GM10248 (cell line): Measurements from ENCODE around the gene PDLIM7.

Source experiments
- CTCF ChIA-PET: fragments of 300-600 bp; sonication (Branson Sonifier 250); formaldehyde crosslinking; extraction: SDS; loops from one replicate; lab custom pipeline; 2021; ENCODE audit warnings: antibody characterized with exemption; lab: Yijun Ruan, JAX
- POLR2A ChIA-PET: fragments of 350-650 bp; sonication (Branson Sonifier 250); formaldehyde crosslinking; extraction: SDS; loops from one replicate; lab custom pipeline; 2020; ENCODE audit warnings: antibody characterized with exemption; lab: Yijun Ruan, JAX
- DNase-seq: peaks from one replicate; pipeline ENCODE4 v3.0.0; 2012; ENCODE audit errors: extremely low spot score
- TF ChIP-seq, protein P1 (sequence below): IDR thresholded peaks from 2 replicates; pipeline ENCODE4 v1.5.1; 2012; ENCODE audit warnings: mild to moderate bottlenecking, low read depth; ENCODE audit errors: extremely low read depth, missing control alignments, control extremely low read depth

Gene PDLIM7

DNA sequence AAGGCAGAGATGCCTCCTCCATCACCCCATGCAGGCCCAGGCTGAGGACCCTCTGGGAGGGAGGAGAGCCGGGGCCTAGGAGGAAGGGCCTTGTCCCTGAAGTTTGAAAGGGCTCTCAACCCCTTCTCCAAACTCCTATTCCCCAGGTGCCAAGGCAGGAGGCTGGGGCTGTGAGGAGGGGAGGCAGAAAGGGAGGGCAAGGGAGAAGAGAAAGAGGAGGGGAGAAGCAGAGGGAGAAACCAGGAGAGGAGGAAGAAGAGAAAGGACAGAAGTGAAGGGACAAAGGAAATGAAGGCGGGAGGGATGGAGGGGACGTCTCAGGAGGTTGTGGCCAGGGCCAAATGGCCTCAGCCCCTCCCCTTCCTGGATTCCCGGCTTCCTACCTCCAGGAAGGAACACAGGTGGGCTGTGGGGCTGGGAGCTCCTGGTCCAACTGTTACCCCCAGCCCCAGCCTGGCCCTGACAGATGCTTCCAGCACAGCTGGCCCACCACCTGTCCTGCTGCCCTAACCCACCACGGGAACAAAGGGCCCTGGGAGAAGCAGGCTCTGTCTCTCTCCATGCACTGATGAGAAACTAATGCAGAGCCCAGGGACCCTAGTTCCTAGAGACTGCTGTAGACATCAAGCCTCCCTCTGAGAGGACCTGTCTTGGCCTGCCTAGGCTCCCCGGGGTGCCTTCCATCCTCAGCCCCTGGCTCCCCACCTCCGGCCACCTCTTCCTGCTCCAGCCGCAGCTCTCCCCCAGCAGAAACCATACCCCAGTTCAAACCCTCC, 27.5 kb downstream of the PDLIM7 start:
- CTCF ChIA-PET: interaction anchor here (0.8 to 10.9 kb wide), 5 partner anchors 9 to 398 kb away, joined by 3 to 123 read pairs (median 6); no protein-coding TSS in a partner anchor
- no peak for DNase-seq
- TF ChIP-seq, protein P1, sequence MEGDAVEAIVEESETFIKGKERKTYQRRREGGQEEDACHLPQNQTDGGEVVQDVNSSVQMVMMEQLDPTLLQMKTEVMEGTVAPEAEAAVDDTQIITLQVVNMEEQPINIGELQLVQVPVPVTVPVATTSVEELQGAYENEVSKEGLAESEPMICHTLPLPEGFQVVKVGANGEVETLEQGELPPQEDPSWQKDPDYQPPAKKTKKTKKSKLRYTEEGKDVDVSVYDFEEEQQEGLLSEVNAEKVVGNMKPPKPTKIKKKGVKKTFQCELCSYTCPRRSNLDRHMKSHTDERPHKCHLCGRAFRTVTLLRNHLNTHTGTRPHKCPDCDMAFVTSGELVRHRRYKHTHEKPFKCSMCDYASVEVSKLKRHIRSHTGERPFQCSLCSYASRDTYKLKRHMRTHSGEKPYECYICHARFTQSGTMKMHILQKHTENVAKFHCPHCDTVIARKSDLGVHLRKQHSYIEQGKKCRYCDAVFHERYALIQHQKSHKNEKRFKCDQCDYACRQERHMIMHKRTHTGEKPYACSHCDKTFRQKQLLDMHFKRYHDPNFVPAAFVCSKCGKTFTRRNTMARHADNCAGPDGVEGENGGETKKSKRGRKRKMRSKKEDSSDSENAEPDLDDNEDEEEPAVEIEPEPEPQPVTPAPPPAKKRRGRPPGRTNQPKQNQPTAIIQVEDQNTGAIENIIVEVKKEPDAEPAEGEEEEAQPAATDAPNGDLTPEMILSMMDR: no peak
- POLR2A ChIA-PET: no interaction called here

DNA sequence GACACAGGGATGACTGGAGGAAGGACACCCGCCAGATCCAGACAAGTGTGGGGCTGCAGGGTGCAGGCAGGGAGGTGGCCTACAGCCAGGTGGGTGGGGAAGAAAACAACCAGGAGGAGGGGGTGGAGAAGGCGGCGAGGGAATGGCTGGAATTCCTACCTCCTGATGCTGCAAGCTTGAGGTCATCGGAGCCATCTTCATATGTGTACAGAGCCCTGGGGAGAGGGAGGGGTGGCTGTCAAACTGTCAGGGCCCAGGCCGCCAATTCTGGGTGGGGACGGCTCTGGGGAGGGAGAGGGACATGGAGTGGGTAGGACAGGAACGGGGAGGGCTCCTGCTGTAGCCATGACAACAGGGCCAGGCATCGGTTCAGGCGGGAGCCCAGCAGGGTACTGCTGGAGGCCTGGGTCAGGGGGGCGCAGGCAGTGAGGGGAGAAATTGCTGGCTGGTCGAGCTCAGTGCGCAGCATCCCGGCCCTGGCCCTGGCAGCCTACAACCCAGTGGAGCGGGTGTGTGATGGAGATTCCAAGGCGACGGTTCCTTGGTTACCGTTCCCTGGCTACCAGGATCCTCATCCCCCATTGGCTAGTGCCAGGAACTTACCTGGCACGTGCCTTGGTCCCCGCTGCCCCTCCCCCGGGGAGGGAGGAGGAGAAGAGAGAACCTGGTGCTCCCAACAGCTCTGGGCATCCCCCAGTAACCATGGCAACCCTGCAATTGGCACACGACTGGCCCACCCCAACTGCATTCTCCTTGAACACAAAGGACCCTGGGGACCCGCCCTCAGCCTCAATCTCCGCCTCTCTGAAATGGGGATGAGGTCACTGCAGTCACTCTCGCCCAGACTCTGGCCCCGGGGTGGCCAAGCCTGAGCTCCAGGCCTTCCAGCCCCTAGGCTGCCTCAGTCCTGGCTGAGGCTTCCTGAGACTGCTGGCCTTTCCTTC, 28.4 kb downstream of the PDLIM7 start:
- TF ChIP-seq, protein P1: no peak
- no peak for DNase-seq
- ChIA-PET CTCF (interaction anchor here (0.8 to 10.9 kb wide), 6 partner anchors 8 to 397 kb away, joined by 3 to 123 read pairs (median 6); no protein-coding TSS in a partner anchor), POLR2A (no interaction called here)

DNA sequence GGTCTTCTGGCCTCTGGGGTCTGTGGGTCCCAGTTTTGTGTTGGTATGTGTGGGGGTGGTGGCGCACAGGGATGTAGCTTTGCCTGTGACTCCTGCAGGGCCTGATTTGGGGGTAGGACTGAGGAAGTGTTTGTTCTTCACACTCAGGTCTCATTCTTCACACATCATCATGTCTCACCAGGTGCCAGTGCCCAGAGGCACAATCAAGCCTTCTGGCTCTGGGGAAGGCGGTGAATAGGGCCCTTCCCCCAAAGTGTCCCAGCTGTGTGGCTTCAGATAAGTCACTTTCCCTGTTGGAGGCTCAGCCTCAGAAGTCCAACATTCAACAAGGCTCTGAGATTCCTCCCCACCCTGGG, 29.1 kb downstream of the PDLIM7 start:
- TF ChIP-seq, protein P1: no peak
- POLR2A ChIA-PET: no interaction called here
- DNase-seq: no peak
- CTCF ChIA-PET: interaction anchor here (1.2 to 10.9 kb wide), 4 partner anchors 13 to 78 kb away, joined by 3 to 123 read pairs (median 6); no protein-coding TSS in a partner anchor

DNA sequence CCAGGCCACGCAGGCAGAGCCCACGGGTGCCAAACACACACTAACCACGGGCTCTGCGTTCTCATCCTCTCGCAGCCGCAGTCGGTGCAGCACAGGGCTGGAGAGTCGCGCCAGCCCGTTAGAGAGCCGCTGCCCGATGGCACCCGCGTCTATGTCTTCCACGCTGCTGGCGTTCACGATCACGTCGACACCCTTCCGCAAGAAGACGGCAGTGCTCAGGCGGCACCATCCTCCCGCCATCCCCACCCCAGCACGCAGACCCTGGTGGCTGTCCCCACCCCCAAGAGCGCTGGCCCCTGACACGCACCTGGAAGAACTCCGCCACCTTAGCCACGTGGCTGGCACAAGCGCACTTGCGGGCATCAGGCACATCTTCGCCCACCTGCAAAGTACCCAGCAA, 30.0 kb downstream of the PDLIM7 start:
- no peak for DNase-seq
- ChIA-PET CTCF (interaction anchor here (1.2 to 10.9 kb wide), 4 partner anchors 10 to 77 kb away, joined by 3 to 123 read pairs (median 6); no protein-coding TSS in a partner anchor), POLR2A (no interaction called here)
- TF ChIP-seq, protein P1: no peak

DNA sequence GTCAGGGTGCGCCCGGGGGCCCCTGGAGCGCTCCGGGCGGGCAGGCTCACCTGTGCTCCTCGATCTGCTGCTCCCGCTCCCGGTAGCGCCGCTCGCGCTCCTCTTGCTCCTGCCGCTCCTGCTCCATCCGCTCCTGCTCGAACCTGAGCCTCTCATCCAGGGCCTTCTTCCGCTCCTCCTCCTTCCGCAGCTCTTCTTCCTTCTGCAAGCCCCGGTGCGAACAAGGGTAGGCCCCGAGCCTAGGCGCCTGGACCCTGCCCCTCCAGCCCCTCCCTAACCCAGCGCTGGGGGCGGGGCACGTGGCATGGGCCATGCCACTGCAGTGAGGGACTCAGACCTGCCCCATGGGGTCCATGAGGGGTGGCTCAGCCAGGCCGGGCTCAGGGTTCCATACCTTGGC, 30.5 kb downstream of the PDLIM7 start:
- ChIA-PET CTCF (interaction anchor here (1.7 to 10.9 kb wide), 3 partner anchors 10 to 77 kb away, joined by 5 to 123 read pairs (median 8); no protein-coding TSS in a partner anchor), POLR2A (no interaction called here)
- DNase-seq: no peak
- TF ChIP-seq, protein P1: no peak

DNA sequence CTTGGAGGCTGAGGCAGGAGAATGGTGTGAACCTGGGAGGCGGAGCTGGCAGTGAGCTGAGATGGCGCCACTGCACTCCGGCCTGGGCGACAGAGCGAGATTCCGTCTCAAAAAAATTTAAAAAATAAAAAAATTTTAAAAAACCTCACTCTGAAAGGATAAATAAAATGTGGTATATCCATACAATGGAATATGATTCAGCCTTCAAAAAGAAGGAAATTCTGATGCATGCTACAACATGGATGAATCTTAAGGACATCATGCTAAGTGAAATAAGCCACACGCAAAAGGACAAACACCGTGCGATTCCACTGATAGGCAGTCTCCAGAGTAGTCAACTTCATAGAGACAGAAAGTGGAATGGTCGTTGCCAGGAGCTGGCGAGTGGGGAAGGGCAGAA, 32.4 kb downstream of the PDLIM7 start:
- POLR2A ChIA-PET: no interaction called here
- no peak for DNase-seq
- CTCF ChIA-PET: interaction anchor here (0.8 to 10.9 kb wide), 5 partner anchors 10 to 166 kb away, joined by 3 to 123 read pairs (median 4); no protein-coding TSS in a partner anchor
- TF ChIP-seq, protein P1: no peak
